Suprapubic skin (tissue), 3 donors: ENCODE results near the gene VAMP7.
"Not testable (repeated sequence)": the region's sequence is repeated elsewhere in the genome, so short reads cannot be mapped to it uniquely, and the experiment has no call there.

Experiments used
- EP300 ChIP-seq: sonication (generic); formaldehyde crosslinking; IDR thresholded peaks from one replicate; pipeline ENCODE4 v1.6.1; 2017; ENCODE audit warnings: antibody characterized with exemption
- POLR2A ChIP-seq, 2 donors: fragments of 450-650 bp; IDR thresholded peaks; one replicate each; pipeline ENCODE4 v1.6.1; 2017; ENCODE audit warnings: antibody characterized with exemption in 2 of 2, mild to moderate bottlenecking in 2 of 2, moderate library complexity in 2 of 2
- TF ChIP-seq, protein P1 (sequence below), 2 donors: fragments of 200-600 bp in 1 of 2; fragments of 450-650 bp in 1 of 2; sonication (generic) in 1 of 2; IDR thresholded peaks; one replicate each; pipeline ENCODE4 v1.5.1; 2016 to 2019; ENCODE audit warnings: antibody characterized with exemption in 2 of 2, mild to moderate bottlenecking in 1 of 2, moderate library complexity in 1 of 2

DNA sequence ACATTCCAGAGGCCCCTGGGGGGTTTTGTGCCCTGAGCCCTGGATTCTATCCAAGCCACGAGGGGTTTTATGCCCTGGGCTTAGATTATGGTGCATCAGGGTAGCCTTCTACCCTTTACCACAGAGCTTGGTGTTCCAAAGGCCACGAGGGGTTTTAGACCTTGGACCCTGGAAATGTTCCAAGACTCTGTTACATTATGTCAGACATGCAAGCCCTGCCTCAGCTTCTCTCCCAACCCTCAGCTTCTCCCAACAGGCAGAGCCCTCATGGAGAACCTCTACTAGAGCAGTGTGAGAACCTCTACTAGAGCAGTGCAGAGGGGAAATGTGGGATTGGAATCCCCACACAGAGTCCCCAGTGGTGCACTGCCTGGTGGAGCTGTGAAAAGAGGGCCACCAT lies 105.8 kb downstream of the VAMP7 start:
- not testable (repeated sequence) for TF ChIP-seq POLR2A (IDR thresholded peaks at IDR 0.05); EP300
- TF ChIP-seq, protein P1, sequence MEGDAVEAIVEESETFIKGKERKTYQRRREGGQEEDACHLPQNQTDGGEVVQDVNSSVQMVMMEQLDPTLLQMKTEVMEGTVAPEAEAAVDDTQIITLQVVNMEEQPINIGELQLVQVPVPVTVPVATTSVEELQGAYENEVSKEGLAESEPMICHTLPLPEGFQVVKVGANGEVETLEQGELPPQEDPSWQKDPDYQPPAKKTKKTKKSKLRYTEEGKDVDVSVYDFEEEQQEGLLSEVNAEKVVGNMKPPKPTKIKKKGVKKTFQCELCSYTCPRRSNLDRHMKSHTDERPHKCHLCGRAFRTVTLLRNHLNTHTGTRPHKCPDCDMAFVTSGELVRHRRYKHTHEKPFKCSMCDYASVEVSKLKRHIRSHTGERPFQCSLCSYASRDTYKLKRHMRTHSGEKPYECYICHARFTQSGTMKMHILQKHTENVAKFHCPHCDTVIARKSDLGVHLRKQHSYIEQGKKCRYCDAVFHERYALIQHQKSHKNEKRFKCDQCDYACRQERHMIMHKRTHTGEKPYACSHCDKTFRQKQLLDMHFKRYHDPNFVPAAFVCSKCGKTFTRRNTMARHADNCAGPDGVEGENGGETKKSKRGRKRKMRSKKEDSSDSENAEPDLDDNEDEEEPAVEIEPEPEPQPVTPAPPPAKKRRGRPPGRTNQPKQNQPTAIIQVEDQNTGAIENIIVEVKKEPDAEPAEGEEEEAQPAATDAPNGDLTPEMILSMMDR (IDR thresholded peaks at IDR 0.05), result not testable (repeated sequence)
